Middle frontal gyrus (tissue), 1 donor: ENCODE results near the gene CXorf65.
A peak's percentile ranks its signal among the peaks of the same experiment; 100 is the strongest.

ENCODE experiments used
- DNase-seq: peaks from one replicate; pipeline ENCODE4 v3.0.0-alpha.2; 2015; ENCODE audit warnings: low spot score; ENCODE audit errors: extremely low spot score

CXorf65 gene

DNA sequence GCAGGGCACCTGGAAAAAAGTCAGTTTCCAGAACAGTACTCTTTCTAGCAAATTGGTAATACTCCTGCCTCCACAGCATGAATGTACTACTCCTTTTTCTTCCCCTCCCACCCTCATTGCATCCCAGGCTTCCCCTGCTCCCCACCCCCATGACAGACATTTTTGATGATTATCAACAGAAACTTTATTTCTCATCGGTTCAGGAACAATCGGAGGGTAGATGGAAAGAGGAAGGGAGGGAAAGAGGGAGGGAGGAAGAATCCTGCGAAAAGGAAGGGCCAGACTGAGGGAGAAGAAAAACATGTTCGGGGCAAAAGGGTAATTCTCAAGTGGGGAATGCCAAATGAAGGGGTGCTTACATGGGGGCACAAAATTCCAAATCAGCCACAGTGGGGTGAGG lies 705 bp upstream of the CXorf65 start:
- no peak for DNase-seq

DNA sequence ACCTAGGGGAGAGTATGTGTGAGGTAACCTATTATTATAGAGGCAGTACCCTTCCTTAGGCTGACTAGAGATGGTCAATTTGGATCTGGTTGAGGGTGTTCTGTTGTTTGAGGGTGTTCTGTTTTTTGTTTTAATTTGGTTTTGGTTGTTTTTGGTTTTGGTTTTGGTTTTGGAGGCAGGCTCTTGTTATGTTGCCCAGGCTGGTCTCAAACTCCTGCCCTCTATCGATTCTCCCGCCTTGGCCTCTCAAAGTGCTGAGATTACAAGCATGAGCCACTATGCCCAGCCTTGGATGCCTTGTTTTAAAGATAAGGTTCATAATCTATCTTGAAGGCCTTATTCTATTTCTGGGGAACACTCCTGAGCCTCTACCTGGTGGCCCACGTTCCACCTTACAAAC lies 912 bp downstream of the CXorf65 start:
- DNase-seq = no peak

DNA sequence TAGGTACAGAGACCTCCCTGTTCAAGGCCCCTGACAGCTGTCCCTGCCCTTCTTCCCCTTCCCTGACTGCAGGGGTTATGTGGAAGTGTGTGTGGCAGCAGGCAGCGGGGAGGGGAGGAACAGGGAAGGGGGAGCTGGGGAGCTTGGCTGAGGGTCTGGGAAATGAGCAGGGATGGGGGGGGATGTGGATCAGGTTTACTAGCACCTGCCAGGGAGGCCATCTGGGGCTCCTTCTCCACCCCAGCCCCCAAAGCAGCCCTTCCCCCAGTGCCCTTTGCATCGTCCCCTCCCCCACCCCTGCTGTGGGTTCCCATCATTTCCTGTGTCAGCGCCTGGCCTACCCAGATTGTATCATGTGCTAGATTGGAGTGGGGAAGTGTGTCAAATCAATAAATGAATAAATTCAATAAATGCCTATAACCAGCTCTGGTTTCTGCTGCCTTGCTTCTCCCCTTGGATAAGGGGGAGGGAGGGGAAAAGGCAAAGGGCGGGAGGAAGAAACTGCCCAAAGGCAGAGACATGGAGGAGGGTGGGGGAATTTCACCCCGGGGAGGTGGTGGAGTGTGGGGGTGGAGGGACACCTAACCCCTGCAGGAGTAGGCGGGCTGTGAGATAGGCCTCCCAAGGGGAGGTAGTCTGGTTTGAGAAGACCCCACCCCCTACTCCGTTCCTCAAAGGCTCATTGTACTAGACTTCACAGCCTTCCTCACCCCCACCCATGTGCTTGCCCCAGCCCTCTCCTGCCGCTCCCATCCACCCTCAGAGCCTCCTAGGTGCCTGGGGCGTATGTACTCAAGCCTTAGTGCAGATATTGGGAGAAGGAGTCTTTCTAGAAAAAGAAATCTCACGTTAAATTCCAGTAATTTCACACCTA lies 3.2 kb downstream of the CXorf65 start:
- no peak for DNase-seq

DNA sequence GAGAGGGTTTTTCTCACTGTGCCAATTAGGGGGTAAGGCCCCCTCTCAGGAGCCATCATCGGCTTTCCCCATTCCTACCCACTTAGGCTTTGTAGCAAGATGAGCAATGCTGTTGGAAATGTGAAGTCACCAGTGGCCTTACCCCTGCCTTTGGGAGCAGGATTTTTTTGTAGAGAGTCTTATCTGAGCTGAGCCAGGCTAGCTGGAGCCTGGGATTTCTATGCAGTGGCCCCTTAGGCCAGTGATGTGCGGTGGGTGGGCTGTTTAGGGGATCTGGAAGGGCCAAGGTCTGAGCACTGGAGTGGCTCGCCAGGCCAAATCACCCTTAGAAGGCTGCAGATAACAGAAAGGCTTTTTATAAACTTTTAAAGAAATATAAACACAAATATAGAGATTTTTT lies 4.2 kb downstream of the CXorf65 start:
- no peak for DNase-seq

DNA sequence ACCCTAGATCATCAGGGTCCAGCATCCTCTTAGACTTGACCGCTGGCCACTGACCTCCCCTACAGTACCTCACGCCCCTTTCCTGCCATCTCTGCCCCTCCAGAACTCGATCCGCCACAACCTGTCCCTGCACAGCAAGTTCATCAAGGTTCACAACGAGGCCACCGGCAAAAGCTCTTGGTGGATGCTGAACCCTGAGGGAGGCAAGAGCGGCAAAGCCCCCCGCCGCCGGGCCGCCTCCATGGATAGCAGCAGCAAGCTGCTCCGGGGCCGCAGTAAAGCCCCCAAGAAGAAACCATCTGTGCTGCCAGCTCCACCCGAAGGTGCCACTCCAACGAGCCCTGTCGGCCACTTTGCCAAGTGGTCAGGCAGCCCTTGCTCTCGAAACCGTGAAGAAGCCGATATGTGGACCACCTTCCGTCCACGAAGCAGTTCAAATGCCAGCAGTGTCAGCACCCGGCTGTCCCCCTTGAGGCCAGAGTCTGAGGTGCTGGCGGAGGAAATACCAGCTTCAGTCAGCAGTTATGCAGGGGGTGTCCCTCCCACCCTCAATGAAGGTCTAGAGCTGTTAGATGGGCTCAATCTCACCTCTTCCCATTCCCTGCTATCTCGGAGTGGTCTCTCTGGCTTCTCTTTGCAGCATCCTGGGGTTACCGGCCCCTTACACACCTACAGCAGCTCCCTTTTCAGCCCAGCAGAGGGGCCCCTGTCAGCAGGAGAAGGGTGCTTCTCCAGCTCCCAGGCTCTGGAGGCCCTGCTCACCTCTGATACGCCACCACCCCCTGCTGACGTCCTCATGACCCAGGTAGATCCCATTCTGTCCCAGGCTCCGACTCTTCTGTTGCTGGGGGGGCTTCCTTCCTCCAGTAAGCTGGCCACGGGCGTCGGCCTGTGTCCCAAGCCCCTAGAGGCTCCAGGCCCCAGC lies 5.7 kb downstream of the CXorf65 start:
- no peak for DNase-seq

DNA sequence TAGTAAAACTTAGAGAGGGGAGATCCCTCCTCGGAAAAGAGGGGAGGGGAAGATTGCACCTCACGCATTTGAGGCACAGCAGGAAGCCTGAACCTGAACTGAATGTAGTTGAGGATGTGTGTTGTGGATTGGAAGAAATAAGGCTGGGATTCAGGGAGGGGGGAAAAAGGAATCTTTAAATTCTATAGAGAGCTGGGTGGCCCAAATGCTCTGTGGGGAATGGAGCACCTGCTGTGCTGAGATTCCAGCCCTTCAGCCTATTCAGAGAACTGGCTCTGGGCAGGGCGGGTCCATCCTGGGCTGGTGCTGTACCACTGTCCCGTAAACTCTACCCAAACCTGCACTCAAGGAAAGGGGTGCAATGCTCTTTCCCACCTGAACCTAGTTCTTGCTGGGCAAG lies 6.8 kb downstream of the CXorf65 start:
- DNase-seq = no peak

DNA sequence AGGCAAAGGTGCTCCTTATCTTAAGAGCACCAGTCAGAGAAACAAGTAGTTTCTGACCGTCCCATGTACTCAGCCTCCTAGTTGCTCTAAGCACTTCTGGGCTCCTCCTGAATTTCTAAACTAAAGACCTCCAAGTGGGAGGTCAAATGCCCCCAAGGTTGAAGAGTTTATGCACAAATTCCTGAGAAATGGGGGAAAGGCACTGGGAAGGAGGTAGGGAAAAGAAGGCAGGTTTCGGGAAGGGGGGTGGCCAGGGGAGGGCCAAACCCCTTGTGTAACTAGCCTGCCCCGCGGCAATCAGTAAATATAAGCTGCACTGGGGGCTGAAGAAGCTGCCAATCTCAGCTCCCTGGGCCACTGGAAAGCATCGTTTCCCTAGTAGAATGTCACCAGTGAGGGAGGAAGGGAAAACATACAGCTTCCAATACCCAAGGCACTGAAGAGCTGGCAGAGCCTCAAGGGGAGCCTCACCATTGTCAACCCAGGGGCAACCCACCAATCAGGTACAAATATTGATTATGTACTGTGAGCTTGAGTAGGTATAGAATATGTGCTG lies 7.5 kb downstream of the CXorf65 start:
- DNase-seq = no peak

DNA sequence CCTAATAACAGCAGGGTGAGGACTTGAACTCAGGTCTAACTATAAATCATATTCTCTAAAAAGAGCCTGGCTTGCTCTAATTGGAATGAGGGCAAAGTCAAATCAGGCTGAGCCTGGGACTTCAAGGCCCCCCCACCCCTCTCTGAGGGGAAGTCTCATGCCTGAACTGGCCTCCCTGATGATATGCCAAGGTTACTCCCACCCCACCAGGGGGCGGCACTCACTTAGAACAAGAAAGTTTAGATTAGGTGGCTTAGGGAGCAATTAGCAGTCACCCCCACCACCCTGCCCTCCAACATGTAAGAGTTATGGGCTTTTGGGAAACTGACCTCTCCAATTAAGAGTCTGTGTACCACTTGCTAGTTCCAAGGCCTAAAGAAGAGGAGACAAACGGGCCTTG lies 8.2 kb downstream of the CXorf65 start:
- no peak for DNase-seq

DNA sequence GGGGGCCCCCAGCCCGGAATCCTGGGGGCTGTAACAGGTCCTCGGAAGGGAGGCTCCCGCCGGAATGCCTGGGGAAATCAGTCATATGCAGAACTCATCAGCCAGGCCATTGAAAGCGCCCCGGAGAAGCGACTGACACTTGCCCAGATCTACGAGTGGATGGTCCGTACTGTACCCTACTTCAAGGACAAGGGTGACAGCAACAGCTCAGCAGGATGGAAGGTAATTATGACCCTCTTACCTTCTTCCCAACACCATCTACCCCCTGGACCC lies 9.8 kb downstream of the CXorf65 start:
- no peak for DNase-seq

DNA sequence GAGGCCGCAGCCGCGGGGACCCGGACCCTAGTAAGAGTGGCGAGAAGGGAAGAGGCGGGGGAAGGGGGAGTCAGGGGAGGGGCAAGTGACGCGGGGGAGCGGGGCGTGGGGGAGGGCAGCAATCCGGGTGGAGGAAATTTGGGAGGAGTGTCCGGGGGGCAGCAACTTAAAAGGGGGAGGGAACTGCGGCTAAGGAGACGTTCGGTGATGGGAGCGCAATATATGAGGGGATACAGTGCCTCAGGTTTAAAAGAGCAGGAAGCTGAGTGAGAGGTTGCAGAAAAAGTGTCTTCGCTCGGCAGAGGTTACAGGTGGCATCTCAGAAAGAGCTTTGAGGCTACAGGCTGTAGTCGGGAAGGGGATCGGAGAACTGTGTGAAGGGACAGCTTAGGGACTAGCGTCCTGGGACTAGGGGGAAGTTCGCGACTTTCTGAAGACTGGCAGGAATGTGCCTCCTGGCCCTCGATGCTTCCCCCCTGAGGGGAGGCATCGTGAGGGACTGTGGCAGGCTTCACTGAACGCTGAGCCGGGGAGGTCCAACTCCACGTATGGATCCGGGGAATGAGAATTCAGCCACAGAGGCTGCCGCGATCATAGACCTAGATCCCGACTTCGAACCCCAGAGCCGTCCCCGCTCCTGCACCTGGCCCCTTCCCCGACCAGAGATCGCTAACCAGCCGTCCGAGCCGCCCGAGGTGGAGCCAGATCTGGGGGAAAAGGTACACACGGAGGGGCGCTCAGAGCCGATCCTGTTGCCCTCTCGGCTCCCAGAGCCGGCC lies 10.4 kb downstream of the CXorf65 start:
- DNase-seq = no peak

DNA sequence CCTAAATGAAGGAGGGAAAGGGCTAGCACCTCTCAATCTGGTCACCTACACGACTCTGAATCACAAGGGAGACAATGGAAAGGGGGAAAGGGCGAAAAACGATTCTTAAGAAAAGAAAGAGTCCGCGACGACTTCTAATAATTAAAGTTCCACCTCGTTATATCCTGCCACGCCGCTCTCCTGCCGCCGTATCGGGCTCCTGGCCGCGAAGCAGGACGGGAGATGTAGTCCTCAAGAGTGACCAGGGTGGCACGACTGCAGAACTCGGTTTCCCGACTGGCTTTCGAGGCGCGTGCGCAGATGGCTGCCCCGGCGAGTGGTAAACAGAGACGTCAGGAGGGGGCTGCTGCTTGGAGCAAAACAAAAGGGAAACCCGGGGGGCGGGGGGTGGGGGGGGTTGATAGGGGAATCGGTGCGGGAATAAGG lies 11.0 kb downstream of the CXorf65 start, which contains the start of gene FOXO4:
FOXO4 (plus strand) TSS at position 297 of the 426 bp plus-strand sequence. CDS start 678 bp downstream, outside the sequence.
- DNase-seq = peak; percentile 87

DNA sequence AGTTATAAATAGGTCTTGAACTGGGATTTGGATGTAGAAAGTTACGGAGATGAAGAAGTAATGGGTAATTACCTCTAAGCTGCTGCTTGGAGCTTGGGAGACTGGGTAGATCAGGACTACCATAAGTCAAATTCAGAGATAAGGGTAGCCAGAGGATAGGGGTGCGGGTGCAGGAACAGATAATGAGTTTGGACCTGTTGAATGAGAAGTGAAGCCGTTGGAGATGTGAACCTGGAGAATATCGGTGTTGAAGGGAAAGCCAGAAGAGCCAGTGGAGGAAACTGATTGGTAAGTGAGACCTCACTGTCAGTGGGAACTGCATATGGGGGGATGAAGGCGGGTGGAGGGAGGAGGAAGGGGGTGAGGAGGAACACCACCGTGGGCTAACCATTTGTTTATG lies 11.5 kb downstream of the CXorf65 start:
- DNase-seq = no peak

DNA sequence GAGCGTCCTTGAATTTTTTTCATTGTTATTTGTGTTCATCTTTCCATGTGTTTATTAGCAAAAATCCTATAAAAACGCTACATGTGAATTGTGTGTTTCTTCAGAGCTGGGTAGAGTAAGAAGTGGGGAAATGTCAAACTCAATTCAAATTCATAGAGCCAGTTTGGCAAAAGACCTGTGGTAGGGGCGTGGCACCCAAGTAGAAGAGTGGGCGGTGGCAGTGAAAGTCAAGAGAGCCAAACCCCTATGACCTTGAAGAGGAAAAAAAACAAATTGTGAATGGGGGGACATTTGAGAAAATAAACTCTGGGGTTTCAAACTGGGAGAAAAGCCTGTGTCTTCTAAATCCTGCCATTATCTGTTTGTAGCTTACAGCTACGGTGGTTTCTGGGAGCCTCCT lies 15.3 kb downstream of the CXorf65 start:
- DNase-seq = no peak

DNA sequence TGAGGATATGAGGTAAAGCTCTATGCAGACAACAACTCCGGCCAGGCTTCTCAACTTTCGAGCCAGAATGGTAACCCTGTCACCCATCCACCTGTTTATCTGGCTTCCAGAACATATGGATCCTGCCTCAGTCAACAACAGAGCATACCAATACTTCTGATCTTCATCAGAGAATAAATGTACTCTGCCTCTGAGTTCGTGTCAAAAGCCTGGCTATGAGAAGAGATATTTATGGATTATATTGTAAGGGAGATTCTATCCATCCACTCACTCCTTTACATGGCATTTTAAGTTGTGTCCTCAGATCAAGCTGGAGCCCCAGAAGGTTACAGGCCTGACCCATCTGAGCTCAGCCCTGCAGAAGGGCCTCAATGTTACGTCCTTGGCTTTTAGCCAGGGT lies 20.6 kb downstream of the CXorf65 start:
- DNase-seq = no peak

DNA sequence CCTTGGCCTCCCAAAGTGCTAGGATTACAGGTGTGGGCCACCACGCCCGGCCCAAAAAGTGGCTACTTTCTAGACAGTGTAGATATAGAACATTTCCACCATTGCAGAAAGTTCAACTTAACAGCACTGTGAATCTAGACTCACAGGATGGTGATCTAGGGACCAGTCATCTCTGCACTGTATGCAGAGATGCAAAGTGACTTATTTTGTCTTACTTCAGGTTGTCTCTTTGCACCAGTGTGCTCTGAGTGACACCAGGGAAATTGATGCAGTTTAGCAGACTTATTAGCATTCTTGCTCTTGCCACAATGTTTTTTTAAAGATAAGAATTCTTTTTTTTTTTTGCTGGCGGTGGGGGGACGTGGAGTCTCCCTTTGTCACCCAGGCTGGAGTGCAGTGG lies 23.7 kb downstream of the CXorf65 start:
- DNase-seq = no peak

DNA sequence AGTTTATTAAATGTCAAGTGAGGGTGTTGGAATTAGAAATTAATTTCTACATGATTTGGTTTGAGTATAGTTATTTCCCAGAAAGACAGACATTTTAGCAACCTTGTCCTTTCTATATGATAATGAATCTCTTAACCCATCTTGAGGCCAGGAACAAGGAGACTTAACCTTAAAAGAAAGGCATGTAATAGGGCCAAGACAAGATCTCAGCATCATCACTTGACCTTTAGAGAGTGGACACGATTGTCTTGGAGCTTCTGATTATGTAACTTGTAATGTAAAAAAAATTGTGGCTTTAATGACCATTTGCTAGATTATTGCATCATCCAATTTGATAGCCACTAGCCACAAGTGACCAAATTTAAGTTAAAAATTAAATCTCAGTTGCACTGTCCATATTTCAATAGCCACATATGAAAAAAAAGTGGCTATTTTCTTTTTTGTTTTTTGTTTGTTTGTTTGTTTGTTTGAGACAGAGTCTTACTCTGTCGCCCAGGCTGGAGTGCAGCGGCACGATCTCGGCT lies 24.4 kb downstream of the CXorf65 start:
- no peak for DNase-seq

DNA sequence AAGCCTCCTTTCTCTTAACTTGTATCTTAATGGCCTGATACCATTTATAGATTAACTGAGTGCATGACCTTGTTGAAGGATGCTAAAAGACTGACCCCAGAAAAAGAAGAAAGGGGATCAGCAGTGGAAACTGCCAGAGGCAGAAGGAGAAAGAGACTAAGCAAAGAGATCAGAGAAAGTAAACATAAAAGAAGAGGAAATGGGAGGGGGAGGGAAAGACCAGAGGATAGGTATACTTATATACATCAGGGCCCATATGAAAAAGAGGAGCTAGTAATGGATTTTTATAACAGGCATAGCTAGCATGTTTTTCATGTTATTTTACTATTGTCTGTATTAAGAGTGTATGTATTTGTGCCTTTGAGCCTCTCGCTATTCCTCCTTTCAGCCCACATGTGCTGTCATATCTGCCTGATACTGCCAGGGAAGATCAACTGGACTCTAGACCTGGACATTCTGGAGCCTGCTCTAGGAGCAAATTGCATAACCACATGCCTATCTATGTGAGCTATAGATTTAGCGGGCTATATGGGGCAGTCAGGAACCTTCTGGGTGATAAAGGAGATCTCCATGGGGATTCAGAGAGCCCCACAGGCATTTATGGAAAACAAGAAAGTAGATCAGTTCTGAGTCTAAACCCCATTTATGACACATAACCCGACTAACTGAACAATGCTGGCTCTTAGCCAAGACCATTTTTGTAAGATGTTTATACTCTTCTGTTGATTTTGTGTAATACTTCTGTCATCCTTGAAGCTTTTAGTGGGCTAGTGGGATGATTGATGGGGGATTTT lies 25.0 kb downstream of the CXorf65 start:
- no peak for DNase-seq

DNA sequence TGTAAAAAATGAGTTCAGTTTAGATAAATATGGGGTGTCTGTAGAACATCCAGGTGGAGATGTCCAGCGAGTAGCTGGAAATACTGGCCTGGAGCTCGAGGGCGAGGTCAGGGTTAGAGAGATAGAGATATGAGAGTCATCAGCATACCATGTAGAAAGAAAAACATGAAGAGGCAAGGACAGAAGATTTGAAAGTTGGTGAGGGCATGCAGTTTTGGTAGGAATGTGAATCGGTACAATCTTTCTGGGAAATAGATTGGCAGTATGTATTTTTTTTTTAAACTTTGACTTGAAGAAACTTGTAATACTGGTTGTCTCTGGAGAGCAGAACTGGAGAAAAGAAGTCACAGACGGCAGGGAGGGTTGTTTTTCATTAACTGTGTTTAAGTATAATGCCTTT lies 36.0 kb downstream of the CXorf65 start:
- DNase-seq = no peak

DNA sequence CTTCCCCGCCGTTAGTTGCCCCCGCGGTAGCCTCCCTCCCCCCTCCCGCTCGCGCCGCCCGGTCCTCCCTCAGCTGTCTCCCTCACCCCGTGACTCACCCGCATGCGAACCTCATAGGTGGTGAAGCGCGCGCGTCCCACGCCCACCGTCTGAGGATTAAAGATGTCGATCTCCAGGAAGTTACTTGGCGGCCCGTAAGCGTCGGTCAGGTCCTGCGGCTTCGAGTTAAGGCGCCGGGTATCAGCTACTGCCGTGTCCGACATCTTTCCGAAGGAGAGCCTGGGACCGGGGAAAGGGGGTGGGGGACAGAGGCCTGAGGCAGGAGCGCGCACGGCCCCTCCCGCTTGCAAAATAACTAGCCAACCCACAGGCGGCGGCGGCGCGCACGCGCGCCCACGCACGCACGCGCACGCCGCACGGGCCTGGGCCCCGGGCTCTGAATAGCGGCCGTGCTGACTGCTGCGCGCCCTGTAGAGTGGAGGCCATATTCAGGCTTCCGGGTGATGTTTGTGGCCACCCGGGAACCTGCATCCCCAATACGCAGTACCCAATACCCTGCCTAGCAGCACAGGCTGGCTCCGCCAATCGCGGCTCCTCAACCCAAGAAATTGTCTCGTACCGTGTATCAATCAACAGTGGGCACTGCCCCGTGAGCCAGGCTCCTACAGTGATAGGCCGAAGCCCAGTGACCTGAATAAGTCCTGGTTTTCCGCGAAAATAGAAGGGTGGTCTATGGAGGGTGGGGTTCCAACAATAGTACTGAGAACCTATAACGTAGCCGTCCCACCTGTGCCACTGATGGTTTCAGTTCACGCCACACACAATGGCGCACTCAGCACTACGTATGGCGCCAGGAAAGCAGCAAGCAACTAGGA lies 38.3 kb downstream of the CXorf65 start, which contains the start of gene SNX12:
SNX12 (minus strand) TSS at position 291 of the 875 bp plus-strand sequence; CDS start at position 263, 28 bp downstream.
- DNase-seq = peak; percentile 81
